Neural cell (in vitro differentiated cells): ENCODE data around the gene ZBTB5.

Experiments used
- CTCF ChIP-seq: fragments of 450-650 bp; IDR thresholded peaks from 2 replicates; pipeline ENCODE4 v1.5.1; 2014; ENCODE audit warnings: antibody characterized with exemption, mild to moderate bottlenecking, moderate library complexity; ENCODE audit not compliant: poor library complexity, severe bottlenecking
- EP300 ChIP-seq: fragments of 450-650 bp; conservative IDR thresholded peaks from 2 replicates; pipeline ENCODE4 v1.6.1; 2014; ENCODE audit warnings: antibody characterized with exemption, mild to moderate bottlenecking, moderate library complexity; ENCODE audit not compliant: poor library complexity, severe bottlenecking
- EZH2 ChIP-seq: fragments of 200-600, 300-800 bp; shearing (Covaris generic), sonication (generic); IDR thresholded peaks from 2 replicates; pipeline ENCODE4 v1.6.1; 2014; ENCODE audit warnings: antibody characterized with exemption, low read length, borderline replicate concordance, mild to moderate bottlenecking; ENCODE audit not compliant: insufficient read depth, poor library complexity, severe bottlenecking
- MXI1 ChIP-seq: fragments of 450-650 bp; conservative IDR thresholded peaks from 2 replicates; pipeline ENCODE4 v1.6.1; 2014; ENCODE audit warnings: antibody characterized with exemption, mild to moderate bottlenecking; ENCODE audit not compliant: poor library complexity, severe bottlenecking
- POLR2AphosphoS5 ChIP-seq: IDR thresholded peaks from 2 replicates; pipeline ENCODE4 v1.6.1; 2012
- RAD21 ChIP-seq: fragments of 450-650 bp; conservative IDR thresholded peaks from 2 replicates; pipeline ENCODE4 v1.6.1; 2014; ENCODE audit warnings: antibody characterized with exemption, mild to moderate bottlenecking, moderate library complexity
- REST ChIP-seq: IDR thresholded peaks from 2 replicates; pipeline ENCODE4 v1.6.1; 2012; ENCODE audit warnings: borderline replicate concordance
- SMC3 ChIP-seq: fragments of 450-650 bp; conservative IDR thresholded peaks from 2 replicates; pipeline ENCODE4 v1.6.1; 2014; ENCODE audit warnings: antibody characterized with exemption, mild to moderate bottlenecking, moderate library complexity; ENCODE audit not compliant: poor library complexity
- TAF1 ChIP-seq: IDR thresholded peaks from 2 replicates; pipeline ENCODE4 v1.6.1; 2012; ENCODE audit warnings: low read depth

GRCh38 chr9:37468620-37469019 is 3.4 kb upstream of the ZBTB5 start:
- TF ChIP-seq CTCF (no peak), TAF1 (no peak), EP300 (no peak), EZH2 (no peak), POLR2AphosphoS5 (no peak), REST (no peak), RAD21 (no peak), SMC3 (no peak), MXI1 (no peak)
